ENCODE results near the gene KRT77.

KRT77 gene

DNA sequence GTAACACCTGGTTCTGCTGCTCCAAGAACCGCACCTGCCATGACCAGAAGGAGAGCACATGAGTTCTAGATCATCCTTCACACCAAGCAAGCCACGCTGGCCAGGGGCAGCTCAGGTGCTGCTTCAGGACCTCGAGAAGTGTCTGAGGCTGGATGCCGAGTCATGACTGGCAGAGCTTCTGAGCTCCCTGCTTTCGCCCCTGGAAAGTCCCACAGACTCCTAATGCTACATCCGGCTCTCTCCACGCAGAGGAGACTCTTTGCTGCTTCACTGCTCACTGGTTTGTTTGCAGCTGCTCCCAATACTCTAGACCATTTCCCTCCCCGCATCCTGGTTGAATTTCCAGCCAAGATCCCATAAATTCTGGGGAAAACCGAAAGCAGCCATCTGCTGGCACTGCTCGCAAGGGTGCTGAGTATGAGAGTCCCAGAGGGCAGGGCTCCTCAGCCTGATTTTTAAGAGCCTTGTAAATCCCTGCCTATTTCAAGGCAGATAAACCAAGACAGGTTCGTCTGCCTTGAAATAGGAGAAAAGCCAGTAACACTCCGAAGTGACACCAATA, 52.7 kb downstream of the KRT77 start:
- no peak for DNase-seq

GRCh38 chr12:52649066-52649465, 54.3 kb downstream of the KRT77 start:
- no peak for DNase-seq

DNA sequence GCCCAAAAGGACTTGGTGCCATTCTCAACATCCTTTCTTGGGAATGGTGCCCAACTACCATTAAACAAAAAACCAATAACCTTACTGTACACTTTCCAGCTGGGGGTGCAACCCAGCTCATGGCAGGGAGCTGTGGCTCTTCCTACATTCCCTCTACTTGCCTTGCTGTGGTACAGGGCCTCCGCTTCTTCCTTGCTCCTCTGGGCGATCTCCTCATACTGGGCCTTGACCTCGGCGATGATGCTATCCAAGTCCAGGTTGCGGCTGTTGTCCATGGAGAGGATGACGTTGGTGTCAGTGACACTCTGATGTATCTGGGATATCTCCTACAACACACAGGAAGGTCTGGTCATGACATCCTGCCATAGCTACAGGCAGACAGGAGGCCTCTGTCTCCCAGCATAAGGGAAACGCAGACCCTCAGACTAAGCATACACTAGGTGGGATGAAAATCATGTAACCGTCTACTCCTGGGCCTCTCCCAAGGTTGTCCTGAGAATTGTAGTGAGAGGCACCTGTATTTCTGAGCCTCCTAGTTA, 55.2 kb downstream of the KRT77 start:
- DNase-seq = no peak

- no peak for DNase-seq
These were observed 55.7 kb downstream of the KRT77 start for GRCh38 chr12:52647601-52648000.

DNA sequence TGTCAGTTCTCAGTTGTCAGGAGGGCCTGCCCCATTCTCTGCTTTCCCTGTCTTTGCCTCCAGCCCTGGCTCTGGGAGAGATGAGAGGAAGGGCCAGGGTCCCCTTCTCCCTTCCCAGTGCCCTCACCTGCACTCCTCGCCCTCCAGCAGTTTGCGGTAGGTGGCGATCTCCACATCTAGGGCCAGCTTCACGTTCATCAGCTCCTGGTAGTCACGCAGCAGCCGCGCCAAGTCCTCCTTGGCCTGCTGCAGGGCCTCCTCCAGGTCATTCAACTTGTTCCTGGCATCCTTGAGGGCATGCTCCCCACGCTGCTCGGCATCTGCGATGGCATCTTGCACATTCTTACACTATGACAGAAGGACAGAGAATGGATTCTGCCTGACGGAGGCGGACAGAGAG, 56.7 kb downstream of the KRT77 start:
- DNase-seq = no peak

DNA sequence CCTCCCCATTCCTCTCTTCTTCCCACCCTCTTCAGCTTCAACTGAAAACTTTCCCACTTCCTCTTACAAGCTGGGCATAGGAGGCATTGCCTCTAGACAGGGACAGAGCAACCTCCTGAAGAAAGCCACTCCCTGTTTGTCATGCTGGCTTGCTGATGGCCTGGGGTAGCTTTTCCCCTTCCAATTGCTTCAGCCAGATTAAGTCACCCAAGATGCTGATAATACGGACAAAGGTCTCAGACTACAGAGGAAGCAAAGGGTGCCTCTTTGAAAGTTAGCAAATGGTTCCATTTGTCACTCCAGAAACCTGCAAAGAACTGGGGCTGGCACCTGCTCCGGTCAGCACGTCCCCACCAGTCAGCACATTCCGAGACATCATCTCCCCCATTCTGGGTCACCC, 57.3 kb downstream of the KRT77 start:
- no peak for DNase-seq

DNA sequence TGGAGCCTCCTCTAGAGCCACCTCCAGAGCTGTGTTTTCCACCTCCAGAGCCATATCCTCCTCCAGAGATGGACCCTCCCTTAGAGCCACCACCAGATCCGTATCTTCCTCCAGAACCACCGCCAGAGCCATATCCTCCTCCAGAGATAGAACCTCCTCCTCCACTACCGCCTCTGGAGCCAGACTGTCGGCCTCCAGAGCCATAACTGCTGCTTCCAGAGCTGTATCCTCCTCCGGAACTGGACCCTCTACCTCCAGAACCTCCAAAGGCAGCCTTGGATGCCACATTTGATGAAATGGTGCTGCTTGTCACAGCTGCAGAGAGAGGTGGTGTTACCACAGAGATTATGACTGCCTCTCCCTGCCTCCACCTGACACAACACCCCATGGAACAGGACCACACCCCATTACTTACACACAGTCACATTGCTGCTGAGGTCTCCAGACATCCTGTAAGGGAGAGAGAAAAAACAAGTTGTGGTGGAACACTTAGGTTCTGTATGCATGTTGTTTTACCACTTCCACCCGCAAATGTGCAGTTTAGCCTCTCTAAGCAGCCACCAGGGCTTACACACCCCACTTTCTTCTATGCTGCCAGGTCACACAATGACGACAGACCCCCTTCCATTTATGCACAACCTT, 58.1 kb downstream of the KRT77 start:
- no peak for DNase-seq

DNA sequence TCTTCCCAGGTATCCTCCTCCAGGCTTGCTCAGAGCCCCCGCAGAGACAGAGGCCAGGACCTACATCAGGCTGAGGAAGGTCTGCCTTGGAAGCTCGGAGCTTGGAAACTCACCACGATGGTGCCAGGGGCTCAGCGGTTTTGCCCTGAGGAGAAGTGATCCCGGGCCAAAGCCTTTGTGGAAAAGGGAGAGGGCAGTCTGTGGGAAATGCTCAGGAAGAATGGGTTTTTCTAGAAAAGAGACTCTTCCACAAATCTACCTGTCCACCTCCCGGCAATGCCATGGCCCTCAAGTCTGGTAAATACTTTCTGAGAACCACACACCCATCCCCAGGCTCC, 59.3 kb downstream of the KRT77 start:
- DNase-seq = no peak

- no peak for DNase-seq
These were observed 59.9 kb downstream of the KRT77 start for GRCh38 chr12:52643233-52644077.

- no peak for DNase-seq
These were observed 61.9 kb downstream of the KRT77 start for GRCh38 chr12:52641468-52641867.
